Measurements from ENCODE around the gene SSH2. TPM values are rescaled to one million over a fixed set of nuclear protein-coding genes. Genes with fewer than 3 reads are reported as not detected.

SSH2 gene
- total RNA-seq, 2 experiments from 2014 or later: 41.0 to 62.9 TPM

GRCh38 chr17:29612404-29613280, 317.4 kb downstream of the SSH2 start:
- no peak overlapping the region for H3K27ac Mint-ChIP-seq
- CTCF ChIA-PET: interaction anchor here (0.6 to 24.4 kb wide), 14 partner anchors 7 to 317 kb away, joined by 3 to 458 read pairs (median 4); partner anchors contain the start of genes ABHD15, ANKRD13B, CORO6 and SSH2
- H3K27me3 Mint-ChIP-seq: peaks cover 3% of the 10 kb centered on the region
- H3K9me3 Mint-ChIP-seq (ENCODE audit: low read depth): no peaks in the 10 kb centered on the region
- no peaks in the 10 kb centered on the region for H3K36me3 Mint-ChIP-seq
- DNase-seq: no peak
- no peak for ATAC-seq
- no peak overlapping the region for H3K4me3 Mint-ChIP-seq
- H3K4me1 Mint-ChIP-seq: peaks cover 39% of the 10 kb centered on the region

GRCh38 chr17:29612094-29612403, 318.0 kb downstream of the SSH2 start:
- ATAC-seq: no peak
- H3K27ac Mint-ChIP-seq: no peak overlapping the region
- CTCF ChIA-PET: interaction anchor here (24.4 kb wide), 1 partner anchor 35 kb away, joined by 458 read pairs; the partner anchor contains the start of genes ABHD15 and TP53I13

GRCh38 chr17:29611351-29612093, 318.5 kb downstream of the SSH2 start:
- Mint-ChIP-seq H3K27ac (no peak overlapping the region), H3K4me1 (peaks cover 28% of the 10 kb centered on the region), H3K27me3 (no peaks in the 10 kb centered on the region), H3K36me3 (no peaks in the 10 kb centered on the region), H3K4me3 (no peak overlapping the region), H3K9me3 (ENCODE audit: low read depth) (no peaks in the 10 kb centered on the region)
- CTCF ChIA-PET: interaction anchor here (24.4 kb wide), 1 partner anchor 34 kb away, joined by 458 read pairs; the partner anchor contains the start of genes ABHD15 and TP53I13
- ATAC-seq (no peak), DNase-seq (no peak)

More at GRCh38 chr17:29612094-29612403, 318.0 kb downstream of the SSH2 start:
- Mint-ChIP-seq H3K9me3 (ENCODE audit: low read depth) (no peaks in the 10 kb centered on the region), H3K27me3 (peaks cover 3% of the 10 kb centered on the region), H3K4me3 (no peak overlapping the region), H3K4me1 (peaks cover 33% of the 10 kb centered on the region), H3K36me3 (no peaks in the 10 kb centered on the region)
- no peak for DNase-seq

GRCh38 chr17:29610395-29610794, 319.6 kb downstream of the SSH2 start:
- H3K36me3 Mint-ChIP-seq: no peaks in the 10 kb centered on the region
- H3K27ac Mint-ChIP-seq: no peak overlapping the region
- CTCF ChIA-PET: interaction anchor here (1.5 to 24.4 kb wide), 2 partner anchors 17 to 33 kb away, joined by 4 to 458 read pairs; partner anchors contain the start of genes ABHD15, ANKRD13B and TP53I13
- no peak overlapping the region for H3K4me3 Mint-ChIP-seq
- DNase-seq (no peak), ATAC-seq (no peak)
- H3K27me3 Mint-ChIP-seq: no peaks in the 10 kb centered on the region
- H3K4me1 Mint-ChIP-seq: peaks cover 18% of the 10 kb centered on the region
- no peaks in the 10 kb centered on the region for H3K9me3 Mint-ChIP-seq (ENCODE audit: low read depth)

GRCh38 chr17:29608986-29609385, 321.0 kb downstream of the SSH2 start:
- H3K4me1 Mint-ChIP-seq: peaks cover 4% of the 10 kb centered on the region
- no peak overlapping the region for H3K4me3 Mint-ChIP-seq
- CTCF ChIA-PET: interaction anchor here (1.2 to 24.4 kb wide), 3 partner anchors 8 to 32 kb away, joined by 3 to 458 read pairs (median 3); partner anchors contain the start of genes ABHD15 and TP53I13
- no peaks in the 10 kb centered on the region for H3K27me3 Mint-ChIP-seq
- H3K36me3 Mint-ChIP-seq: no peaks in the 10 kb centered on the region
- DNase-seq (no peak), ATAC-seq (no peak)
- no peaks in the 10 kb centered on the region for H3K9me3 Mint-ChIP-seq (ENCODE audit: low read depth)
- H3K27ac Mint-ChIP-seq: no peak overlapping the region

- Mint-ChIP-seq H3K36me3 (no peaks in the 10 kb centered on the region), H3K9me3 (ENCODE audit: low read depth) (no peaks in the 10 kb centered on the region), H3K4me3 (no peak overlapping the region), H3K27ac (no peak overlapping the region), H3K4me1 (no peaks in the 10 kb centered on the region), H3K27me3 (no peaks in the 10 kb centered on the region)
- DNase-seq (no peak), ATAC-seq (no peak)
- CTCF ChIA-PET: interaction anchor here (1.2 to 24.4 kb wide), 4 partner anchors 10 to 31 kb away, joined by 4 to 458 read pairs (median 7); partner anchors contain the start of genes ABHD15 and TP53I13
Observed at GRCh38 chr17:29607557-29608195, 322.4 kb downstream of the SSH2 start.

- Mint-ChIP-seq H3K27ac (no peak overlapping the region), H3K4me1 (peaks cover 11% of the 10 kb centered on the region), H3K36me3 (no peaks in the 10 kb centered on the region), H3K9me3 (ENCODE audit: low read depth) (no peaks in the 10 kb centered on the region), H3K4me3 (no peak overlapping the region), H3K27me3 (no peaks in the 10 kb centered on the region)
- ATAC-seq (no peak), DNase-seq (no peak)
- CTCF ChIA-PET: no interaction called here
Observed at GRCh38 chr17:29603109-29603674, 326.8 kb downstream of the SSH2 start.

- no peaks in the 10 kb centered on the region for H3K9me3 Mint-ChIP-seq (ENCODE audit: low read depth)
- no peak for DNase-seq
- no peak overlapping the region for H3K4me3 Mint-ChIP-seq
- H3K27ac Mint-ChIP-seq: no peak overlapping the region
- ATAC-seq: no peak
- H3K4me1 Mint-ChIP-seq: peaks cover 26% of the 10 kb centered on the region
- H3K36me3 Mint-ChIP-seq: no peaks in the 10 kb centered on the region
- CTCF ChIA-PET: interaction anchor here (0.8 to 3.0 kb wide), 4 partner anchors 16 to 223 kb away, joined by 3 to 14 read pairs (median 4); no protein-coding TSS in a partner anchor
- no peaks in the 10 kb centered on the region for H3K27me3 Mint-ChIP-seq
Observed at GRCh38 chr17:29597361-29598172, 332.5 kb downstream of the SSH2 start.

- H3K4me3 Mint-ChIP-seq: no peak overlapping the region
- H3K27me3 Mint-ChIP-seq: no peaks in the 10 kb centered on the region
- CTCF ChIA-PET: interaction anchor here (0.8 to 3.0 kb wide), 3 partner anchors 17 to 223 kb away, joined by 3 to 14 read pairs (median 6); no protein-coding TSS in a partner anchor
- peaks cover 34% of the 10 kb centered on the region for H3K4me1 Mint-ChIP-seq
- H3K36me3 Mint-ChIP-seq: no peaks in the 10 kb centered on the region
- no peak for DNase-seq
- H3K9me3 Mint-ChIP-seq (ENCODE audit: low read depth): no peaks in the 10 kb centered on the region
- ATAC-seq: no peak
- no peak overlapping the region for H3K27ac Mint-ChIP-seq
Observed at GRCh38 chr17:29596811-29597210, 333.2 kb downstream of the SSH2 start.

GRCh38 chr17:29595943-29596774, 333.9 kb downstream of the SSH2 start:
- Mint-ChIP-seq H3K36me3 (no peaks in the 10 kb centered on the region), H3K4me1 (peaks cover 38% of the 10 kb centered on the region), H3K4me3 (no peak overlapping the region), H3K27me3 (no peaks in the 10 kb centered on the region), H3K9me3 (ENCODE audit: low read depth) (no peaks in the 10 kb centered on the region), H3K27ac (no peak overlapping the region)
- DNase-seq: no peak
- CTCF ChIA-PET: interaction anchor here (2.4 to 3.0 kb wide), 2 partner anchors 16 to 21 kb away, joined by 6 to 14 read pairs; no protein-coding TSS in a partner anchor
- ATAC-seq: no peak

GRCh38 chr17:29595107-29595942, 334.7 kb downstream of the SSH2 start:
- H3K4me1 Mint-ChIP-seq: peaks cover 42% of the 10 kb centered on the region
- H3K36me3 Mint-ChIP-seq: no peaks in the 10 kb centered on the region
- ATAC-seq (no peak), DNase-seq (no peak)
- CTCF ChIA-PET: interaction anchor here (1.4 to 5.1 kb wide), 4 partner anchors 12 to 29 kb away, joined by 4 to 80 read pairs (median 12); partner anchors contain the start of gene ABHD15
- H3K9me3 Mint-ChIP-seq (ENCODE audit: low read depth): no peaks in the 10 kb centered on the region
- H3K4me3 Mint-ChIP-seq: no peak overlapping the region
- no peak overlapping the region for H3K27ac Mint-ChIP-seq
- no peaks in the 10 kb centered on the region for H3K27me3 Mint-ChIP-seq

Data from activated CD8-positive, alpha-beta memory T cell treated with anti-CD3 and anti-CD28 coated beads, Interleukin-2, amount 10 ng/mL, durations not matched to agents 7 days and 5 days (primary cell).